IMR-90 (cell line): Measurements from ENCODE around the gene CFAP61.

Source experiments
- BHLHE40 ChIP-seq: fragments of 150-350 bp; IDR thresholded peaks from 2 replicates; pipeline ENCODE4 v1.6.1; 2016; ENCODE audit warnings: mild to moderate bottlenecking, low read depth, low read length
- CTCF ChIP-seq: conservative IDR thresholded peaks from 2 replicates; pipeline ENCODE4 v1.5.1; 2012; ENCODE audit warnings: mild to moderate bottlenecking, low read depth, low read length, improper control_type of control experiment
- POLR2A ChIP-seq: IDR thresholded peaks from 2 replicates; pipeline ENCODE4 v1.6.1; 2012; ENCODE audit warnings: mild to moderate bottlenecking, low read depth, low read length

GRCh38 chr20:20023395-20023794, 28.9 kb upstream of the CFAP61 start:
- TF ChIP-seq CTCF: no peak
- TF ChIP-seq BHLHE40: no peak
- TF ChIP-seq POLR2A: no peak
